ENCODE measurements around the gene CDH2. TPM values are rescaled to one million over a fixed set of nuclear protein-coding genes. Genes with fewer than 3 reads are reported as not detected.

The CDH2 gene
- total and polyA plus RNA-seq, 4 donors: 14.2 to 49.5 (median 26.4) TPM

- H3K4me1 ChIP-seq (ENCODE audit: control insufficient read depth in 4 of 4, insufficient read depth in 4 of 4, low read length in 3 of 4): no peaks in the 10 kb centered on the region
Measured at GRCh38 chr18:27942706-27943105, 234.2 kb downstream of the CDH2 start.

GRCh38 chr18:27931535-27931934, 245.4 kb downstream of the CDH2 start:
- Histone ChIP-seq H3K27me3 (ENCODE audit: control insufficient read depth in 4 of 4, insufficient read depth in 4 of 4, low read length in 3 of 4) (no peaks in the 10 kb centered on the region), H3K27ac (ENCODE audit: low read depth in 1 of 2, low read length in 2 of 2) (no peak overlapping the region), H3K9ac (ENCODE audit: low read depth in 1 of 2, low read length in 2 of 2) (no peak overlapping the region), H3K9me3 (ENCODE audit: control insufficient read depth in 4 of 4, low read length in 3 of 4) (no peaks in the 10 kb centered on the region), H3K36me3 (ENCODE audit: control insufficient read depth in 4 of 4, insufficient read depth in 3 of 4, low read depth in 1 of 4, low read length in 3 of 4) (no peaks in the 10 kb centered on the region), H3K4me1 (ENCODE audit: control insufficient read depth in 4 of 4, insufficient read depth in 4 of 4, low read length in 3 of 4) (no peaks in the 10 kb centered on the region), H3K4me3 (ENCODE audit: low read depth in 1 of 3, low read length in 3 of 3) (no peak overlapping the region)
- TF ChIP-seq JUND (IDR thresholded peaks at IDR 0.05) (no peak), REST (IDR thresholded peaks at IDR 0.05) (no peak), TAF1 (conservative IDR thresholded peaks at IDR 0.05) (no peak), FOXA1 (IDR thresholded peaks at IDR 0.05) (no peak), RAD21 (IDR thresholded peaks at IDR 0.05) (no peak), YY1 (IDR thresholded peaks at IDR 0.05) (no peak)
- 70% methylated on average over 3 of the region's 3 CpGs for WGBS
- no peak for DNase-seq (ENCODE audit: low spot score)

More at GRCh38 chr18:27942706-27943105, 234.2 kb downstream of the CDH2 start:
- Histone ChIP-seq H3K27me3 (ENCODE audit: control insufficient read depth in 4 of 4, insufficient read depth in 4 of 4, low read length in 3 of 4) (no peaks in the 10 kb centered on the region), H3K27ac (ENCODE audit: low read depth in 1 of 2, low read length in 2 of 2) (no peak overlapping the region), H3K4me3 (ENCODE audit: low read depth in 1 of 3, low read length in 3 of 3) (no peak overlapping the region), H3K36me3 (ENCODE audit: control insufficient read depth in 4 of 4, insufficient read depth in 3 of 4, low read depth in 1 of 4, low read length in 3 of 4) (no peaks in the 10 kb centered on the region), H3K9me3 (ENCODE audit: control insufficient read depth in 4 of 4, low read length in 3 of 4) (no peaks in the 10 kb centered on the region), H3K9ac (ENCODE audit: low read depth in 1 of 2, low read length in 2 of 2) (no peak overlapping the region)
- no peak for DNase-seq (ENCODE audit: low spot score)
- TF ChIP-seq GABPA (IDR thresholded peaks at IDR 0.05 in 1 of 2, conservative IDR thresholded peaks at IDR 0.05 in 1 of 2) (no peak), SP1 (IDR thresholded peaks at IDR 0.05) (no peak), NR2F2 (IDR thresholded peaks at IDR 0.05) (no peak), EGR1 (IDR thresholded peaks at IDR 0.05; ENCODE audit: low read depth in 2 of 2) (no peak), RXRA (IDR thresholded peaks at IDR 0.05) (no peak), JUND (IDR thresholded peaks at IDR 0.05) (no peak), ATF3 (IDR thresholded peaks at IDR 0.05) (no peak), HNF4A (conservative IDR thresholded peaks at IDR 0.05) (no peak), RAD21 (IDR thresholded peaks at IDR 0.05) (no peak), FOXA2 (IDR thresholded peaks at IDR 0.05) (no peak), FOXA1 (IDR thresholded peaks at IDR 0.05) (no peak), TAF1 (conservative IDR thresholded peaks at IDR 0.05) (no peak), YY1 (IDR thresholded peaks at IDR 0.05) (no peak)
- 91% methylated on average over 6 of the region's 6 CpGs for WGBS

GRCh38 chr18:27922780-27923179, 254.2 kb downstream of the CDH2 start:
- no peak overlapping the region for H3K9ac ChIP-seq (ENCODE audit: low read depth in 1 of 2, low read length in 2 of 2)
- H3K27ac ChIP-seq (ENCODE audit: low read depth in 1 of 2, low read length in 2 of 2): no peak overlapping the region
- no peaks in the 10 kb centered on the region for H3K4me1 ChIP-seq (ENCODE audit: control insufficient read depth in 4 of 4, insufficient read depth in 4 of 4, low read length in 3 of 4)
- H3K36me3 ChIP-seq (ENCODE audit: control insufficient read depth in 4 of 4, insufficient read depth in 3 of 4, low read depth in 1 of 4, low read length in 3 of 4): no peaks in the 10 kb centered on the region
- no peak for DNase-seq (ENCODE audit: low spot score)
- peaks cover 0 to 3% (median 0%) of the 10 kb centered on the region in 4 donors for H3K9me3 ChIP-seq (ENCODE audit: control insufficient read depth in 4 of 4, low read length in 3 of 4)
- H3K27me3 ChIP-seq (ENCODE audit: control insufficient read depth in 4 of 4, insufficient read depth in 4 of 4, low read length in 3 of 4): no peaks in the 10 kb centered on the region
- WGBS: 77% methylated on average over 5 of the region's 5 CpGs
- no peak for TF ChIP-seq FOXA2 (IDR thresholded peaks at IDR 0.05)
- TF ChIP-seq JUND (IDR thresholded peaks at IDR 0.05): no peak
- TF ChIP-seq REST (IDR thresholded peaks at IDR 0.05): no peak
- TF ChIP-seq TAF1 (conservative IDR thresholded peaks at IDR 0.05): no peak
- TF ChIP-seq ZBTB33 (IDR thresholded peaks at IDR 0.05): no peak
- no peak for TF ChIP-seq EGR1 (IDR thresholded peaks at IDR 0.05; ENCODE audit: low read depth in 2 of 2)
- TF ChIP-seq FOXA1 (IDR thresholded peaks at IDR 0.05): no peak
- no peak for TF ChIP-seq CTCF (IDR thresholded peaks at IDR 0.05; ENCODE audit: low read depth, low read length, missing input control)
- no peak for TF ChIP-seq NR2F2 (IDR thresholded peaks at IDR 0.05)
- TF ChIP-seq SP1 (IDR thresholded peaks at IDR 0.05): no peak
- no peak overlapping the region for H3K4me3 ChIP-seq (ENCODE audit: low read depth in 1 of 3, low read length in 3 of 3)
